GM19351 (cell line): ENCODE measurements around the gene KPNA3.

Source experiments
- ATAC-seq: cut with Tn5 transposase; IDR thresholded peaks from one replicate; pipeline ENCODE4 v1.9.1; 2021; ENCODE audit warnings: mild to moderate bottlenecking, moderate library complexity; ENCODE audit not compliant: unreplicated experiment

Gene KPNA3

DNA sequence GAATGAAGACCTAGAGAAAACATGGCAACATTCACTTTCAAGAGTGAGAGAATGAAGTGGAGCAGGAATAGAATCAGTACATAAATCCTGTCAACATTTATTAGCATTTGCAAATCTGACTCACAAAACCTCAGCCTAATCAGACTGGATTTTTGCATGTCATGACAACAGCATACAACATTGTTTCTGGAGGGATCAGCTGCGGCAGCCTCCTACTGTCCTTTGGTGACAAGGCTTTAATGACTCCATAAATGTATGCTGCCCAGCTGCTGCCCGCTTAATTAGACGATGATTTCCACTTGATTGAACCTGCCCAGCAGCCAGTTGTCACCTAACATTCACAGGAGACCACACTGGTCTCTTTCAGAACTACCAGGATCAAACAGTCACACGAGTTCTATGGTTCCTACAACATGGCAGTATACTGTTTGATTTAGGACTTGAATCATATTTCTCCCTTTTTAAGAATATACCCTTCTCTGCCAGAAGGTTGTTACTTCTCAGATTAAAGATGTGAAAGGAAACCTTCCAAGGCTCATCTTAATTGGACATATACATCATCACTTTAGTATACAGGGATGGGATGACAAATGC lies 110.5 kb downstream of the KPNA3 start:
- ATAC-seq = no peak

DNA sequence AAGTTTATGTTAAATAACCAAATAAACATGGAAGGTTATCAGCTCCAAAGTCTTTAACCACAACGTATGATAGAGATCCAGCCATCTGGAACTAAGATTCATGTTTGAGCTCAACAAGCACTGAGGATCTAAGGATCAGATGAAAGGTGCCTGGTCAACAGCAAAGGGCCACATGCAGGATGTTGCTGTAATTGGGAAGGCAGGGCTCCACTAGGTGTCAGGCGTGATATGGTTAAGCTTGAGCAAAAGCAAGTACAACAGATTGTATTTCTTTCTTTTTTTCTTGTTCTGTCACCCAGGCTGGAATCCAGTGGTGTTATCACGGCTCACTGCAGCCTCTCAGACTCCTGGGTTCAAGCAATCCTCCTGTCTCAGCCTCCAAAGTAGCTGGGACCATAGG lies 113.2 kb downstream of the KPNA3 start:
- no peak for ATAC-seq

DNA sequence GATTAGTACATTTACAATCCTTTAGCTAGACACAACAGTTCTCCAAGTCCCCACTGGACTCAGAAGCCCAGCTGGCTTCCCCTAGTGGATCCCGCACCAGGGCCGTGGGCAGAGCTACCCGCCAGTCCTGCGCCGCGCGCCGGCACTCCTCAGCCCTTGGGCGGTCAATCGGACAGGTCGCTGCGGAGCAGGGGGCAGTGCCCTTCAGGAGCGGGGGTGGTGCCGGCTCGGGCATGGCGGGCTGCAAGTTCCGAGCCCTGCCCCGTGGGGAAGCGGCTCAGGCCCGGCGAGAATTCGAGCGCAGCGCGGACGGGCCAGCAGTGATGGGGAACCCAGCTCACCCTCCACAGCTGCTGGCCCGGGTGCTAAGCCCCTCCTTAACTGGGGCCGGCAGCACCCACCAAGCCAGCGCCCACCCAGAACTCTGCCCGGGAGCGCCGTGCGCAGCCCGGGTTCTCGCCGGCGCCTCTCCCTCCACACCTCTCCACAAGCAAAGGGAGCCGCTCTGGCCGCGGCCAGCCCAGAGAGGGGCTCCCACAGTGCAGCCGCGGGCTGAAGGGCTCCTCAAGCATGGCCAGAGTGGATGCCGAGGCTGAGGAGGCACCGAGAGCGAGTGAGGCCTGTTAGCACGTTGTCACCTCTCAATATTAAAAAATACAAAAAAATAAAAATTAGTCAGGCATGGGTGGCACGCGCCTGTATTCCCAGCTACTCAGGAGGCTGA lies 114.1 kb downstream of the KPNA3 start:
- no peak for ATAC-seq

DNA sequence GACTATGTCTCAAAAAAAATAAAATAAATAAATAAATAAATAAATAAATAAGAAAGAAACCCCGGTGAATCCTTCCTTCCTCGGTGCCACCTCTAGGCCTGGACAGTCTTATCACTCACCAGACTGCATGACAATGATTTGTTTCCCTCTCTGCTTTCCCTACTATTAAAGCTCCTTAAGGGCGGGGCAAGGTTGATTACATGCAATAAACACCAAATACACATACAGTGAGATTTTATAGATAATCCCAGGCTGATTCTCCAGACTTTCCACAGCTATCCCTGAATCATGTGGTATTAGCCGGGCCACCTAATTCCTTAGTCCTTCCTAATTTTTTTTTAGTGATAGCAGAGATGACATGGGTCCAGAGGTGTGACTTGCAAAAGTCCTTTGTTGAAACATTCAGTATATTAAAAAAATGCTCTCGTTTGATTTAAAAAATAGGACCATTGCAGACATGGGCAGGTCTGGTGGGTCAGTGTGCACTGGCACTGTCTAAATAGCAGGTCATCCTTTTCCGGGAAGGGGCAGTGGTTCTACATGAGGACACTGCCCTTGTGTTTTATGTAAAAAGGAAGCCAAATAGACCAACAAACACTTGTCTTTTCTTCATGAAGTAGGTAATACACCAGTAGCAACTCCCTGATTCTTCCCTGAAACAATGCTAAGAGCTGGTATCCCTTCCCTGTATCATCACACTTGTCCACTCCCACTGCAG lies 115.7 kb downstream of the KPNA3 start:
- no peak for ATAC-seq

DNA sequence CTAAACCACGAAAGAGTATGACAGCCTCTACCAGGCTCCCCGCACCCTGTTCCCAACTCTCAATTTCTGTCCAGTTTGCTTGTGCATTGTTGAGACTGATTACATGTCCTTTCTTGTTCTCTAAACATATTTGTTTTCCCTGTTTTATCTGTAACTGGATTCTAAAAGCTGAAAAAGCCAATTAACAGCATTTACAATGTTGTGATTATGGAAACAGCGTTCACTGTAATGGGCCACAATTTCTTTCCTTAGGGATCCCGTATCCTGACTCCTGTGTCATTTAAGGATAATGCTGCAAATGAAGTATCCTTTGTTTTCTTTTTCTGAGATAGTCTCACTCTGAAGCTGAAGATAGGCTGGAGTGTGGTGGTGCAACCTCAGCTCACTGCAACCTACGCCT lies 121.7 kb downstream of the KPNA3 start:
- ATAC-seq = no peak

DNA sequence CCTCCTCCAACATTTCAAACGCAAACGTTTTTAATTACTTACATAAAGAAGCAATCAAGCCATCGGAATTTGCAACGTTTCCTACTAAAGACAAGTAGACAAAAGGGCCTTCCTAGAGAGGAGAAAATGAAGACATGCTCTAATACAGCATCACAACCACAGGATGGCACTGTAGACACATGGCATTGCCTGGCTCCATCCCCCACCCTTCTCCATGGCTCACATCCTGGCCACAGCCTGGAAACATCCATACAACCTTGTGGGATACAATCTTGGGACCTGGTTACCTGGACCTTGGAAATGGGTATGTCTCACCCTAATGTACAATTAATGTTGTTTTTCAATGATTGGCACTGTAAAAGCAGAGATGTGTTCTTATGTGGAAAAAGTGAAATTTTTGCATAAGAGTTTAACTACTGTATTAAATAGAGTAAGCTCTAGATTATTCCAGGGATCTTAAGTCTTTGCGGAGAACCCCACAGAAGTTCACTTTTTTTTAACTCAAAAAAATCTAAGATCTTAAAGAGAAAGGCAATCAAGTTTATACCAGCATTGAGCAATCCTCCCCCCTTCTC lies 122.7 kb downstream of the KPNA3 start:
- ATAC-seq = no peak

DNA sequence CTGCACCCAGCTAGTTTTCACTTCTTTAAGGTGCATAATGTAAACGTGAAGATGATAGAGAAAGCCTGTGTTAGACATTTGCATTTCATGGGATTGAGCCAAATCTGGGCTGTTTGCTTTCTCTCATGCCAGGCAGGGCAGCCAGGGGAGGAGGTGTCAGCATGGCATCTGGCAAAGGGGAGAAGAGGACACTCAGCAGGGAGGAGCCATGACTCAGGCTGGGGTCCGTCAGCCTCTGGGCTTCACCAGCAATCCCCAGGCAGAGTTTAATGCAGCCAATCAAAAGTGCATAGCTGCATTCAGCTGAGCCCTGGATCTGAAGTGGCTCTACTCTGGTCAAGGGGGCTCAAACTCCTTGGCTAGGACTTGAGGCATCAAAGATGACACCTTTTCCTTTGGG lies 124.7 kb downstream of the KPNA3 start:
- no peak for ATAC-seq

DNA sequence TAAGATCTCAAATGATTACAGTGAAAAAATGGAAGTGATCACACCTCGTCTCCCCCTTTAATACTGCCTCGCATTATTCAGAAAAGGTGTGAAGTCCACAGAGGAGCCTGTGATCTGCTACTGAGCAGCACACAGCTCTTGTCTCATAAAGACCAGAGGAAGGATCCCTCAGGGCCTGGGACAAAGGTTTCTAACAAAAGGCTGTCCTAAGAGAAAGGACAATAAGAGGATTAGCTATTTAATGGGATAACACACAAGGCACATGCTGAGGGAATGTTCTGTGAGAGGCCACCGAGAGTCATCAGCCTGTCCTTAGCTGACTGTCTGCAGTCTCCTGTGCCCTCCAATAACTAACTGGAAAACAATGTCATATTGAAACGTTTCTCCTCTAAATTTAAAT lies 127.9 kb downstream of the KPNA3 start:
- ATAC-seq = no peak

DNA sequence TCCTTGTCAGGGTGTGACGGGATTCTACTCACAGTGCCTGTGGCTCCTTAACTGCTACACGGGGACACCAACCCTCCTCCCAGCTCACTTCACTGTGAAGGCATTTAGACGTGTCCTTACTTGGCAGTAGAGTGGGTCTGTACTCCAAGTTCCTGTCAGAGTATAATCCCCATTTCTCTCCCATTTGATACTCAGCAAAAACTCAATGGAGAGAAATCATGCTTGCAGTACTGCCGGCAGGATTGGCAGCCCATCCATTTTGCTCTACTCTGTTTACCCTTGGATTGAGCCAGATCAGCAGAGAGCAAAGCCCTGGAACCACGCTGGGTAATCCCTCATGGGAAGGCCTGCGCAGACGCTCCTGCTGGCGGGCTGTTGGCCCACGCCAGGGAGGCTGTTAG lies 135.2 kb downstream of the KPNA3 start:
- ATAC-seq = no peak

DNA sequence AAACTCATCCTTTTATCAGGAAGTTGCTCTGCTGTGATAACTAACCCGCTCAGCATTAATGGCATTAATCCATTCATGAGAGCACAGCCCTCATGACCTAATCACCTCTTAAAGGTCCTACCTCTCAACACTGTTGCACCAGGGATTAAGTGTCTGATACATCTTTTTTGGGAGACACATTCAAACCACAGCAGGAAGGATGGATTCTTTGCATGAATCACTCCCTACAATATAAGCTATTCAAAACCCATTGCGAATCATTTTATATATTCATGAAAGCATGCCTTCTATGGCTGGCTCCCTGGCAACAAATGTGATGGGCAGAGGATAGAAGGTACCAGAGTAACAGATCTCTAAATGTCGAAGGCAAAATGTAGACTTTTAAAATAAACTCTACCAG lies 136.6 kb downstream of the KPNA3 start:
- no peak for ATAC-seq

DNA sequence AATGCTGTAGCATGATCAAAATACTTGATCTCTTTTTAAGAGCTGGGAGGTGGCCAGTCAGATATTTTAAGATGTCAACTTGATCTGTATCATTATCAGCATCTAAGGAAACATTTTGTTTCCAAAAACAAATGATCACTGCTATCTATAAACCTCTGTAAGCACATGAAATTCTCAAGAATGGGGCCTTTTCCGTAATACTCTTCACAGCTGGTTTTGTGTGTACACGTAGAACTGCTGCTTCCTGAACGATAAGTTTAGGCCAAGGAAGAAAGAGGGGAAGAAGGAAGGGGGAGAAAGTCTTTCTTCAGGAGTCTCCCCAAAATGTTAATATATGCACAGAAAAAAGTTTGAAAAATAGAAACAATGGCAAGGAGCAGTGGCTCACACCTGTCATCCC lies 138.5 kb downstream of the KPNA3 start:
- ATAC-seq = no peak

DNA sequence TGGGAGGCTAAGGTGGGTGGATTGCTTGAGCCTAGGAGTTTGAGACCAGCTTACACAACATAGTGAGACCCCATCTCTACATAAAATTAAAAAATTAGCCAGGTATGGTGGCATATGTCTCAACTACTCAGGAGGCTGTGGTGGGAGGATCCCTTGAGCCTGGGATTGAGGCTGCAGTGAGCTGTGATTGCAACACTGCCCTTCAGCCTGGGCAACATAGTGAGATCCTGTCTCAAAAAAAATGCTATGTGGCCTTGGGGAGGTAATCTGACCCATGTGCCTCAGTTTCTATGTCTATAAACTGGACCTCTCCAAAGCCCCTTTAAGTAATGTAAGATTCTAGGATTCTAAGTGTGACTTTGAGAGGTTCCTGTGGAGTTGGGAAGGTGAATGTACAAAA lies 139.0 kb downstream of the KPNA3 start:
- ATAC-seq = no peak

DNA sequence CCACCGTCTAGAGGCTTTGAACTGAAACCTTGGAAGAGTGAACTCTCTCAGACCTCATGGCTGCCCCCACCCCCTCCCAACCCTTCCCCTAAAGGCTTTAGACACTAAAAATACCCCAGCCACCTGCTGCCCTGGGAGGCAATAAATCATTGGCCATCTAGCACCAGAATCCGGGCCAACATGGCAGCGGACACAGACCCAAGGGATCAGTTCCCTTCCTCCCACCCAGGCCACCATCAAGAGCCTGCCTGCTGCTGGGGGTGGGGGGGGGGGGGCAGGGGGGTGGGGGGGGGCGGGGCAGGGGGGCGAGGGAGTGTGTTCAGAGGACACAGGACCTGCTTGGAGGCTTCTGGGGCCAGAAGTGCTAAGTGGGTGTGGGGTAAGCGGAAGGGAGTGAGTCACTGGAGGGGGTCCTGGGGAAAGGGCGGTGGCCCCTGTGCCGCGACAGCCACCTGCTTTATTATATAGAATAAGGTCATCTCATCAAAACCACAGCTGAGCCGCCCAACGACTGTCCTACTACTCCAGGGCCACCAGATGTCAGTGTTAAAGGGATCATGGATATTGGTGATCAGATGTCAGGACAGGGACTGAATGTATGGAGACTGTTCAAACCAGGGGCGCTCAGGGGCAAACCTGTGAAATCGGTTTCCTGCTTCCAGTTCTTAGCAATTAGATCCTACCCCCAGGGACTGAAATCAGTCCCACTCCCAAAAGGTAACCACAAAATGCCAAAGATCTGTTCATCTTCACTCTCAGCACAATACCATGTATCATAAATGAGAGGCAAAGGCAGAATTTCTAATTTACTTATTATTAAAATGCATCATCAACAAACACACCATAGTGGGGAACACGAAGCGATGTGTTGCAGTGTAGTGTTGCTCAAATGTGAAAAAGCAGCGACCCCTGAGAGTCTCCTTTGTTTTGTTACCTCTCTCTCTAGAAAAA lies 139.9 kb downstream of the KPNA3 start:
- peak; percentile 79 for ATAC-seq

DNA sequence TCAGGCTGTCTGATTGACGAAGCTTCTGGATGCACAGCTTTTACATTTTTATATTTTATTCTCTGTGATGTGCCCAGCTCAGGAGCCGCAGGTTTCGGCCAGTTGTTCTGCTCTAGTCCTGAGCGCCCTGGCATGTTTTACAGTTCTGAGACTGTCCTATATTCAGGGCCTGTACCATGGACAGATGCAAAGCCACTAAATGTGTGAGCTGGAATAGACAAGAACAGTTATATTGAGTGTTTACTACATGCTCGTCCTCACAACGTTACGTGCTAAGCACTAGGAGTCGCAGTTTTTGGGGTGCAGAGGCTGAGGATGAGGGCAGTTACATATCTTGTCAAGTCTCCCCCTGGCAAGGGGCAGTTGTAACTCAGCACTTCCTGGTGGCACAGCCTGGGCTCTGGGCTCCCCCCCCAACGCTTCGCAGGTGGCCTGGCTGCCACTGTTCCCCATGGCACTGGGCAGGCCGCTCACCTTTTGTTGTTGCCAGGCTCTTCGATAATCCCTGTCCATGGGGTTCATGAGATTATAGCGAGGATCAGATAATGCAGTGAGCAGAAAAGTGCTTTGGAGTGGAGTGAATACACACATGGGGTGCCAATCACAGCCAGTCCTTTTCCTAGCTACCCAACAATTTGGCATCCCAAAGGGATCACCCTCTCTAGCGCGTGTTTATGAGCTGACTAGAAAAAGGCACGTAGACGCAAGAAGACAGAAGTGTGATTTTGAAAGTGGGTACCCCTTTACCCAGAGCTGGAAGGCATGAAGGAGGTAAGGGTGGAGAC lies 140.7 kb downstream of the KPNA3 start:
- ATAC-seq = no peak

DNA sequence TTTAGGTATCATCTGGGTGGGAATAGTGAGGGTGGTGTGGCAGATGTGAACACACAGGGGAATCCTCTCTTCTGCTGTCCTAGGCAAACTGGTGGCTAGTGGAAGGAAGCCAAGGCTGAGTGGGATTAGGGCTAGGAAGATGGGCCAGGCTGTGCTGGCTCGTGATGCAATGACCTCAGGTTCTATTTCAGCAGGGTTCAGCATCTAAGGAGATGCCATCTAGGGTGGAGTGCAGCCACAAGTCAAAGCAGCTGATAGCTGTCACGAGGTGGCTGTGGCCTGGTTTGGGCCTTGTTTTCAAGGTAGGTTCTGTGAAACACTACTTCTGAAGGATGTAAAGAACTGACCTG lies 142.5 kb downstream of the KPNA3 start:
- no peak for ATAC-seq
